A549 (cell line): Measurements from ENCODE around the gene C8A. TPM values are rescaled to one million over a fixed set of nuclear protein-coding genes. Genes with fewer than 3 reads are reported as not detected.

Experiments
- ATAC-seq, 2 experiments: fragments of 200-7000 bp in 1 of 2; fragments of >200 bp in 1 of 2; cut with Nextera tagmentation in 1 of 2; cut with Tn5 transposase in 1 of 2; 3 replicates each; pipeline versions ENCODE4 v1.8.0 to v1.9.1; 2018 to 2020; ENCODE audit warnings: mild to moderate bottlenecking in 1 of 2, moderate library complexity in 1 of 2
- CTCF ChIA-PET: fragments of 300-600 bp; sonication (Branson Sonifier 250); formaldehyde crosslinking; extraction: SDS; loops from one replicate; lab custom pipeline; 2021; ENCODE audit warnings: antibody characterized with exemption, inconsistent platforms; lab: Yijun Ruan, JAX
- POLR2A ChIA-PET: fragments of 350-600 bp; formaldehyde crosslinking; extraction: SDS; loops from one replicate; lab custom pipeline; 2021; ENCODE audit warnings: antibody characterized with exemption, inconsistent platforms; lab: Yijun Ruan, JAX
- DNase-seq, 2 experiments: peaks; one replicate each; pipeline versions ENCODE4 v3.0.0 to v3.0.0-alpha.2; 2011 to 2016; ENCODE audit warnings: low read depth in 1 of 2, low spot score in 1 of 2
- FAIRE-seq: peaks from 2 replicates; lab custom pipeline; 2011; peaks lifted over from hg19 to GRCh38; lab: Jason Lieb, UNC
- H3K27ac ChIP-seq, 2 experiments: fragments of >200 bp; sonication (Bioruptor Twin); formaldehyde crosslinking; 3 replicates each; pipeline ENCODE4 v1.5.1; 2016 to 2017
- H3K4me1 ChIP-seq: fragments of >200 bp; sonication (Bioruptor Twin); formaldehyde crosslinking; 3 replicates; pipeline ENCODE4 v1.6.1; 2016
- H3K4me2 ChIP-seq: fragments of >200 bp; sonication (Bioruptor Twin); formaldehyde crosslinking; 3 replicates; pipeline ENCODE4 v1.6.1; 2016
- H3K4me3 ChIP-seq: fragments of >200 bp; sonication (Bioruptor Twin); formaldehyde crosslinking; 3 replicates; pipeline ENCODE4 v1.5.1; 2016
- H3K9me3 ChIP-seq: fragments of >200 bp; sonication (Bioruptor Twin); formaldehyde crosslinking; 3 replicates; pipeline ENCODE4 v1.6.1; 2016
- ATOH8 ChIP-seq: fragments of 250-450 bp; sonication (Bioruptor Pico); IDR thresholded peaks from 2 replicates; pipeline ENCODE4 v1.5.0; 2020; ENCODE audit warnings: low read depth, mild to moderate bottlenecking, moderate library complexity
- BHLHE40 ChIP-seq: IDR thresholded peaks from 2 replicates; pipeline ENCODE4 v1.6.1; 2012; ENCODE audit warnings: low read depth, low read length, inconsistent platforms
- CBX2 ChIP-seq: fragments of 200-600 bp; sonication (generic); IDR thresholded peaks from 2 replicates; pipeline ENCODE4 v1.6.1; 2016; ENCODE audit warnings: low read depth, mild to moderate bottlenecking, borderline replicate concordance
- CHD2 ChIP-seq: fragments of 150-350 bp; IDR thresholded peaks from 2 replicates; pipeline ENCODE4 v1.6.1; 2014; ENCODE audit warnings: low read length; ENCODE audit not compliant: partially characterized antibody
- EHMT2 ChIP-seq: fragments of 200-600 bp; sonication (generic); IDR thresholded peaks from 2 replicates; pipeline ENCODE4 v1.6.1; 2016; ENCODE audit warnings: antibody characterized with exemption, low read depth, mild to moderate bottlenecking, moderate library complexity
- FOSL2 ChIP-seq, 2 experiments: fragments of 450-650 bp in 1 of 2; fragments of >200 bp in 1 of 2; sonication (Bioruptor Twin) in 1 of 2; formaldehyde crosslinking; IDR thresholded peaks; 2 replicates each; pipeline versions ENCODE4 v1.5.0 to v1.6.1; 2016 to 2020; ENCODE audit warnings: mild to moderate bottlenecking in 1 of 2, moderate library complexity in 1 of 2
- FOXS1 ChIP-seq: fragments of 250-450 bp; sonication (Bioruptor Pico); IDR thresholded peaks from 2 replicates; pipeline ENCODE4 v1.5.0; 2020; ENCODE audit warnings: mild to moderate bottlenecking, moderate library complexity
- HEYL ChIP-seq: fragments of 250-450 bp; sonication (Bioruptor Pico); IDR thresholded peaks from 2 replicates; pipeline ENCODE4 v1.8.0; 2021; ENCODE audit warnings: mild to moderate bottlenecking, moderate library complexity
- HMGXB4 ChIP-seq: fragments of 250-450 bp; sonication (Bioruptor Pico); IDR thresholded peaks from 2 replicates; pipeline ENCODE4 v1.5.0; 2021; ENCODE audit warnings: mild to moderate bottlenecking, moderate library complexity, borderline replicate concordance
- HOXA7 ChIP-seq: fragments of 250-450 bp; sonication (Bioruptor Pico); IDR thresholded peaks from 2 replicates; pipeline ENCODE4 v1.5.0; 2020; ENCODE audit warnings: mild to moderate bottlenecking, moderate library complexity
- JUN ChIP-seq, 2 experiments: fragments of >200 bp; sonication (Bioruptor Twin); formaldehyde crosslinking; IDR thresholded peaks; 2 replicates in 1 of 2; 3 replicates in 1 of 2; pipeline ENCODE4 v1.6.1; 2016 to 2017
- MAFK ChIP-seq: fragments of 450-650 bp; IDR thresholded peaks from 2 replicates; pipeline ENCODE4 v1.6.1; 2014; ENCODE audit not compliant: partially characterized antibody
- MAX ChIP-seq: IDR thresholded peaks from 2 replicates; pipeline ENCODE4 v1.6.1; 2012
- MYC ChIP-seq: IDR thresholded peaks from 2 replicates; pipeline ENCODE4 v1.6.1; 2012; ENCODE audit warnings: mild to moderate bottlenecking, inconsistent platforms, low read length, improper control_type of control experiment, borderline replicate concordance
- NR3C1 ChIP-seq: fragments of >200 bp; sonication (Bioruptor Twin); formaldehyde crosslinking; IDR thresholded peaks from 3 replicates; pipeline ENCODE4 v1.6.1; 2017
- PBX3 ChIP-seq: IDR thresholded peaks from 2 replicates; pipeline ENCODE4 v1.6.1; 2012
- POLR2AphosphoS2 ChIP-seq: conservative IDR thresholded peaks from 2 replicates; pipeline ENCODE4 v1.6.1; 2012; ENCODE audit warnings: low read length, improper control_type of control experiment, inconsistent platforms
- RAD21 ChIP-seq, 2 experiments: fragments of >200 bp in 1 of 2; sonication (Bioruptor Twin) in 1 of 2; formaldehyde crosslinking in 1 of 2; IDR thresholded peaks in 1 of 2; conservative IDR thresholded peaks in 1 of 2; 2 replicates in 1 of 2; 3 replicates in 1 of 2; pipeline ENCODE4 v1.6.1; 2012 to 2018; ENCODE audit warnings: inconsistent platforms in 1 of 2
- RARB ChIP-seq: fragments of 250-450 bp; sonication (Bioruptor Pico); IDR thresholded peaks from 2 replicates; pipeline ENCODE4 v1.8.0; 2021; ENCODE audit warnings: mild to moderate bottlenecking, moderate library complexity
- RFX5 ChIP-seq: fragments of 450-650 bp; IDR thresholded peaks from 2 replicates; pipeline ENCODE4 v1.7.1; 2014; ENCODE audit warnings: antibody characterized with exemption, mild to moderate bottlenecking, moderate library complexity
- SREBF2 ChIP-seq: fragments of 450-650 bp; IDR thresholded peaks from 2 replicates; pipeline ENCODE4 v1.6.1; 2014; ENCODE audit warnings: mild to moderate bottlenecking, moderate library complexity
- TP53 ChIP-seq: fragments of 250-450 bp; sonication (Bioruptor Pico); IDR thresholded peaks from 2 replicates; pipeline ENCODE4 v1.5.0; 2021; ENCODE audit warnings: mild to moderate bottlenecking, moderate library complexity
- ZFP36 ChIP-seq: fragments of 450-650 bp; IDR thresholded peaks from 2 replicates; pipeline ENCODE4 v1.6.1; 2014; ENCODE audit warnings: borderline replicate concordance; ENCODE audit not compliant: partially characterized antibody
- ZNF302 ChIP-seq: fragments of 250-450 bp; sonication (Bioruptor Pico); IDR thresholded peaks from 2 replicates; pipeline ENCODE4 v1.9.0; 2021; ENCODE audit warnings: inconsistent platforms, mild to moderate bottlenecking, moderate library complexity
- WGBS: methylation state at CpG from one replicate; pipeline ENCODE4 v1.1.6; 2017; ENCODE audit errors: missing lambda C conversion rate; 5-methylcytosine and 5-hydroxymethylcytosine counted together
- polyA plus RNA-seq, 4 experiments: library from polyadenylated mRNA; depleted of rRNA in 3 of 4; stranded (reverse); fragments of >200 nt; fragmentation: RNase III in 1 of 4; extraction: RNeasy Plus Mini Kit Qiagen cat#74134 plus additional on column Dnase treatment in 1 of 4; gene quantifications; 2 replicates in 3 of 4; 3 replicates in 1 of 4; pipeline ENCODE4 v1.2.3, GENCODE V29; 2011 to 2017
- TF ChIP-seq, protein P1 (sequence below): fragments of >200 bp; sonication (Bioruptor Twin); formaldehyde crosslinking; IDR thresholded peaks from 3 replicates; pipeline ENCODE4 v1.6.1; 2016
- TF ChIP-seq, protein P2 (sequence below): fragments of 150-350 bp; IDR thresholded peaks from 2 replicates; pipeline ENCODE4 v1.6.1; 2014; ENCODE audit warnings: low read depth, mild to moderate bottlenecking, low read length

Gene C8A
- polyA plus RNA-seq, 2 of the 4 experiments (the other 2 are of a cell fraction), result not detected

GRCh38 chr1:56923201-56923600, 68.6 kb downstream of the C8A start:
- POLR2A ChIA-PET, result no interaction called here
- H3K4me1 ChIP-seq, result no peaks in the 10 kb centered on the region
- no peak for DNase-seq
- TF ChIP-seq ATOH8 (CRISPR knock-in tag), result no peak
- TF ChIP-seq RAD21 (conservative IDR thresholded peaks at IDR 0.05 in 1 of 2, IDR thresholded peaks at IDR 0.05 in 1 of 2), result no peak
- TF ChIP-seq HMGXB4, result no peak
- TF ChIP-seq MAX, result no peak
- no peak for TF ChIP-seq SREBF2
- TF ChIP-seq FOXS1 (CRISPR knock-in tag), result no peak
- no peak for TF ChIP-seq TP53 (CRISPR knock-in tag)
- no peak for TF ChIP-seq RFX5
- TF ChIP-seq NR3C1, result no peak
- TF ChIP-seq CHD2, result no peak
- TF ChIP-seq ZNF302 (CRISPR knock-in tag), result no peak
- TF ChIP-seq, protein P1, sequence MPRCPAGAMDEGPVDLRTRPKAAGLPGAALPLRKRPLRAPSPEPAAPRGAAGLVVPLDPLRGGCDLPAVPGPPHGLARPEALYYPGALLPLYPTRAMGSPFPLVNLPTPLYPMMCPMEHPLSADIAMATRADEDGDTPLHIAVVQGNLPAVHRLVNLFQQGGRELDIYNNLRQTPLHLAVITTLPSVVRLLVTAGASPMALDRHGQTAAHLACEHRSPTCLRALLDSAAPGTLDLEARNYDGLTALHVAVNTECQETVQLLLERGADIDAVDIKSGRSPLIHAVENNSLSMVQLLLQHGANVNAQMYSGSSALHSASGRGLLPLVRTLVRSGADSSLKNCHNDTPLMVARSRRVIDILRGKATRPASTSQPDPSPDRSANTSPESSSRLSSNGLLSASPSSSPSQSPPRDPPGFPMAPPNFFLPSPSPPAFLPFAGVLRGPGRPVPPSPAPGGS, result no peak
- H3K27ac ChIP-seq, result no peak overlapping the region
- ATAC-seq, result no peak
- H3K4me2 ChIP-seq, result no peak overlapping the region
- CTCF ChIA-PET, result no interaction called here
- 20% methylated on average over 3 of the region's 3 CpGs for WGBS
- no peak for FAIRE-seq
- H3K9me3 ChIP-seq, result no peaks in the 10 kb centered on the region
- no peak overlapping the region for H3K4me3 ChIP-seq

DNA sequence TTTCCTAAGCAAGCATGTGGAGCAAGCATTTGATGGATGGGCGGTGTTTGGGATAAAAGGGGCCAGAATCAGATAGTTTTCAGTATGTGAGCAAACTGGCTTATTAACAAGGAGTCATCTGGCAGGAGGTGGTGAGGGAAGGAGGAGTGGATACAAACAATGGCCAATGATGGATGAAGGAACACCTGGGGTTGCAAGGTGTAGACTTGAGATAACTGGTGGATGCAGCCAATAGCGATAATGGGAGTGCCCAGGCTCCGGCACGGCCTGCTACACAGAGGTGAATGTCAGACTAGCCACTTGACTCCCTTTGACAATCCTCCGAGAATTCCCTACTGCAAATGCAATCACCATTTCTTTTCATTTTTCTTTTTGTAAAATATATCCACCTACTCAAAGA, 69.5 kb downstream of the C8A start:
- no peak for TF ChIP-seq PBX3
- no peak for TF ChIP-seq EHMT2
- no peak for TF ChIP-seq SREBF2
- no peak for TF ChIP-seq MAFK
- ChIA-PET POLR2A (no interaction called here), CTCF (no interaction called here)
- FAIRE-seq (no peak), ATAC-seq (no peak), DNase-seq (no peak)
- Histone ChIP-seq H3K9me3 (no peaks in the 10 kb centered on the region), H3K27ac (no peak overlapping the region), H3K4me1 (no peaks in the 10 kb centered on the region), H3K4me3 (no peak overlapping the region), H3K4me2 (no peak overlapping the region)
- WGBS, result 34% methylated on average over 5 of the region's 5 CpGs

DNA sequence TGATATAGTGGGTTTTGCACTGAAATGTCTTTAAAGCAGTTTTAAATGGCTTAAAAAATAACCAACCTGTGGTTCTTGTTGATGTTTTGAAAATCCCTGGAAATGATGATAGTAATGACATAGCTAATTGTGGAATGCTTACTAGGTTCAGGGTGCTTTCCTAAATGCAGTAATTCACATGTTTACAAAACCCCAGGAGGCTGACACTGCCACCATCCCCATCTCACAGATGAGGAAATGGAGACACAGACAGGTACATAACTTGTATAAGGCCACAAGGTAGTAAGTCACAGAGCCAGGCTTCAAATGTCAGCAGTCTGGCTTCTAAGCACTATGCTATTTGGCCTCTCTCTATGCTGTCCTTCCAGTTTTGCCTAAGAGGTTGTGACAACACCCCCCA, 70.6 kb downstream of the C8A start:
- Histone ChIP-seq H3K4me2 (no peak overlapping the region), H3K4me1 (no peaks in the 10 kb centered on the region), H3K27ac (no peak overlapping the region), H3K4me3 (no peak overlapping the region), H3K9me3 (no peaks in the 10 kb centered on the region)
- DNase-seq (no peak), ATAC-seq (no peak), FAIRE-seq (no peak)
- CTCF ChIA-PET, result interaction anchor here (0.8 kb wide), 1 partner anchor 13 kb away, joined by 3 read pairs; no protein-coding TSS in a partner anchor
- POLR2A ChIA-PET, result no interaction called here
- TF ChIP-seq MAFK (no peak), POLR2AphosphoS2 (no peak), FOSL2 (IDR thresholded peaks at IDR 0.05) (no peak), FOSL2 (CRISPR knock-in tag; IDR thresholded peaks at IDR 0.05) (no peak), ZFP36 (no peak), ATOH8 (CRISPR knock-in tag) (no peak), SREBF2 (no peak), JUN (IDR thresholded peaks at IDR 0.05) (no peak), HEYL (no peak), RARB (CRISPR knock-in tag) (no peak), BHLHE40 (no peak), CBX2 (no peak), MYC (no peak), HOXA7 (CRISPR knock-in tag) (no peak)
- TF ChIP-seq, protein P2, sequence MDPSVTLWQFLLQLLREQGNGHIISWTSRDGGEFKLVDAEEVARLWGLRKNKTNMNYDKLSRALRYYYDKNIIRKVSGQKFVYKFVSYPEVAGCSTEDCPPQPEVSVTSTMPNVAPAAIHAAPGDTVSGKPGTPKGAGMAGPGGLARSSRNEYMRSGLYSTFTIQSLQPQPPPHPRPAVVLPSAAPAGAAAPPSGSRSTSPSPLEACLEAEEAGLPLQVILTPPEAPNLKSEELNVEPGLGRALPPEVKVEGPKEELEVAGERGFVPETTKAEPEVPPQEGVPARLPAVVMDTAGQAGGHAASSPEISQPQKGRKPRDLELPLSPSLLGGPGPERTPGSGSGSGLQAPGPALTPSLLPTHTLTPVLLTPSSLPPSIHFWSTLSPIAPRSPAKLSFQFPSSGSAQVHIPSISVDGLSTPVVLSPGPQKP, result no peak
